SK-N-SH treated with all-trans-retinoic acid at 6 μM for 48 hours (cell line): ENCODE data around the gene LPAR3.

Experiments used
- ARNTL ChIP-seq: fragments of 450-650 bp; formaldehyde crosslinking; IDR thresholded peaks from 2 replicates; pipeline ENCODE4 v1.5.0; 2020; ENCODE audit warnings: low read depth, mild to moderate bottlenecking, moderate library complexity, borderline replicate concordance
- CSRNP3 ChIP-seq: fragments of 250-450 bp; sonication (Bioruptor Pico); IDR thresholded peaks from 2 replicates; pipeline ENCODE4 v1.5.1; 2021; ENCODE audit warnings: mild to moderate bottlenecking, moderate library complexity
- ISL1 ChIP-seq: fragments of 250-450 bp; sonication (Bioruptor Pico); IDR thresholded peaks from 2 replicates; pipeline ENCODE4 v2.1.2; 2022; ENCODE audit warnings: mild to moderate bottlenecking, moderate library complexity
- OSR1 ChIP-seq: fragments of 250-450 bp; sonication (Bioruptor Pico); IDR thresholded peaks from 2 replicates; pipeline ENCODE4 v1.8.0; 2022; ENCODE audit warnings: moderate library complexity, mild to moderate bottlenecking, inconsistent platforms
- PATZ1 ChIP-seq: fragments of 250-450 bp; sonication (Bioruptor Pico); IDR thresholded peaks from 2 replicates; pipeline ENCODE4 v1.8.0; 2020; ENCODE audit warnings: mild to moderate bottlenecking, moderate library complexity, borderline replicate concordance
- RARB ChIP-seq: fragments of 250-450 bp; sonication (Bioruptor Pico); IDR thresholded peaks from 2 replicates; pipeline ENCODE4 v1.8.0; 2021; ENCODE audit warnings: mild to moderate bottlenecking, moderate library complexity
- TOX ChIP-seq: fragments of 250-450 bp; sonication (Bioruptor Pico); IDR thresholded peaks from 2 replicates; pipeline ENCODE4 v1.8.0; 2021; ENCODE audit warnings: mild to moderate bottlenecking, moderate library complexity, borderline replicate concordance
- ZNF70 ChIP-seq: fragments of 450-650 bp; formaldehyde crosslinking; IDR thresholded peaks from 2 replicates; pipeline ENCODE4 v1.5.0; 2020; ENCODE audit warnings: mild to moderate bottlenecking, moderate library complexity

GRCh38 chr1:84834419-84835064 is 58.5 kb downstream of the LPAR3 start:
- TF ChIP-seq PATZ1 (no peak), TOX (CRISPR knock-in tag) (no peak), OSR1 (CRISPR knock-in tag) (no peak), CSRNP3 (CRISPR knock-in tag) (no peak), ZNF70 (CRISPR knock-in tag) (no peak), RARB (CRISPR knock-in tag) (no peak), ARNTL (CRISPR knock-in tag) (no peak), ISL1 (CRISPR knock-in tag) (peak; percentile 16; the same call in 1 of the 2 replicates)
